Panc1 (cell line): Measurements from ENCODE around the gene PADI3. TPM values are rescaled to one million over a fixed set of nuclear protein-coding genes. Genes with fewer than 3 reads are reported as not detected.

ENCODE experiments used
- ATAC-seq: fragments of 200-7000 bp; cut with Tn5 transposase; 2 replicates; pipeline ENCODE4 v1.9.1; 2020; ENCODE audit warnings: mild to moderate bottlenecking, moderate library complexity
- BruUV-seq: library from RNA; stranded (reverse); fragments of 400-500 nt; replicated peaks from 2 replicates; lab custom pipeline; 2021; lab: Mats Ljungman, UMichigan
- CTCF ChIA-PET: fragments of 300-600 bp; sonication (Branson Sonifier 250); formaldehyde crosslinking; loops from one replicate; lab custom pipeline; 2022; ENCODE audit warnings: antibody characterized with exemption; lab: Charles Lee
- POLR2A ChIA-PET: fragments of 300-600 bp; sonication (Branson Sonifier 250); formaldehyde crosslinking; loops from one replicate; lab custom pipeline; 2022; ENCODE audit warnings: antibody characterized with exemption; lab: Charles Lee
- DNase-seq: peaks from one replicate; pipeline ENCODE4 v3.0.0-alpha.2; 2010; ENCODE audit warnings: low read depth, low spot score
- H3K27ac ChIP-seq: 2 replicates; pipeline ENCODE4 v1.5.1; 2011; ENCODE audit warnings: mild to moderate bottlenecking, low read length, inconsistent platforms
- H3K27me3 ChIP-seq: fragments of 200-500 bp; sonication (Bioruptor generic); 2 replicates; pipeline ENCODE4 v1.6.0; 2014; ENCODE audit warnings: low read length, inconsistent platforms; ENCODE audit not compliant: control insufficient read depth, insufficient read depth
- H3K36me3 ChIP-seq: fragments of 200-500 bp; sonication (Bioruptor generic); 2 replicates; pipeline ENCODE4 v1.5.1; 2014; ENCODE audit warnings: inconsistent platforms, mild to moderate bottlenecking, low read length, moderate library complexity; ENCODE audit not compliant: control insufficient read depth, insufficient read depth
- H3K4me1 ChIP-seq: 2 replicates; pipeline ENCODE4 v1.5.1; 2011; ENCODE audit warnings: inconsistent platforms, mild to moderate bottlenecking, low read length, moderate library complexity; ENCODE audit not compliant: control insufficient read depth, insufficient read depth
- H3K4me3 ChIP-seq, 2 experiments: 2 replicates each; pipeline ENCODE4 v1.5.1; 2011 to 2012; ENCODE audit warnings: low read depth in 2 of 2, low read length in 2 of 2, mild to moderate bottlenecking in 2 of 2, inconsistent platforms in 1 of 2, moderate library complexity in 1 of 2
- H3K9me3 ChIP-seq: fragments of 200-500 bp; sonication (Bioruptor generic); 2 replicates; pipeline ENCODE4 v1.5.1; 2014; ENCODE audit warnings: low read depth, mild to moderate bottlenecking, inconsistent platforms, low read length, moderate library complexity; ENCODE audit not compliant: control insufficient read depth, insufficient read depth
- POLR2AphosphoS5 ChIP-seq: IDR thresholded peaks from 2 replicates; pipeline ENCODE4 v1.6.1; 2012; ENCODE audit warnings: mild to moderate bottlenecking, low read depth, low read length, moderate library complexity
- SIN3A ChIP-seq: IDR thresholded peaks from 2 replicates; pipeline ENCODE4 v1.6.1; 2012; ENCODE audit warnings: low read depth, mild to moderate bottlenecking, low read length, moderate library complexity, borderline replicate concordance; ENCODE audit not compliant: insufficient read depth
- TCF7L2 ChIP-seq: IDR thresholded peaks from 2 replicates; pipeline ENCODE4 v1.6.1; 2011; ENCODE audit warnings: mild to moderate bottlenecking, low read depth, low read length, inconsistent platforms
- in situ Hi-C: cut with HindIII; loops from 2 replicates; pipeline ENCODE4 v1.10.0; 2016; ENCODE audit warnings: low sequenced_read_pairs, low pct_unique_long_range_greater_than_20kb
- intact Hi-C: fragments of 100-400 bp; cut with micrococcal nuclease; formaldehyde crosslinking; loops from one replicate; pipeline ENCODE4 v1.10.0; 2022; ENCODE audit not compliant: unreplicated experiment
- total RNA-seq: library from RNA; stranded (reverse); gene quantifications from one replicate; pipeline ENCODE4 v1.2.1, GENCODE V29; 2021; ENCODE audit not compliant: unreplicated experiment
- TF ChIP-seq, protein P1 (sequence below): fragments of 450-650 bp; IDR thresholded peaks from 2 replicates; pipeline ENCODE4 v1.5.1; 2017; ENCODE audit warnings: mild to moderate bottlenecking
- TF ChIP-seq, protein P2 (sequence below), 2 experiments: IDR thresholded peaks; 2 replicates each; pipeline ENCODE4 v1.6.1; 2011 to 2012; ENCODE audit warnings: low read depth in 2 of 2, control low read depth in 1 of 2, low read length in 1 of 2, mild to moderate bottlenecking in 1 of 2, moderate library complexity in 1 of 2; ENCODE audit not compliant: insufficient read depth in 1 of 2

Gene PADI3
- total RNA-seq, 1 experiment from 2014 or later, result 3.4 TPM

DNA sequence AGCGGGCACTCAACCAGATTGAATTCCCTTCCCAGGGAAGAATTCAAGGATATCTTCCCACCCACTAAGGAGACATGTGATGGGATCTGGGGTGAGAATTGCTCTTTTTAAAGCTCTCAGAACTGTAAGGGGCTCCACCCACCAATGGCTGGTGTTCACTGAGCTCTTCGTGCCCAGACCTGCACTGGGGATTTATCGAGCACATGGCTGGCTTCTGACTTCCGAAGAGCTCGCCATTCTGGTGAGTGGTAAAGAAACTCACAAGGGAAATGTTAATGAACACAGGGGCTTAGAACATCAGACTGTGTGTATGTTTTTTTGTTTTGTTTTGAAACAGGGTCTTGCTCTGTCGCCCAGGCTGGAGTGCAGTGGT, 9.8 kb downstream of the PADI3 start:
- no TSS peak for BruUV-seq
- in situ Hi-C loops (no loop called here), intact Hi-C loops (no loop called here)
- no peaks in the 10 kb centered on the region for H3K9me3 ChIP-seq
- no peaks in the 10 kb centered on the region for H3K27me3 ChIP-seq
- TF ChIP-seq, protein P1, sequence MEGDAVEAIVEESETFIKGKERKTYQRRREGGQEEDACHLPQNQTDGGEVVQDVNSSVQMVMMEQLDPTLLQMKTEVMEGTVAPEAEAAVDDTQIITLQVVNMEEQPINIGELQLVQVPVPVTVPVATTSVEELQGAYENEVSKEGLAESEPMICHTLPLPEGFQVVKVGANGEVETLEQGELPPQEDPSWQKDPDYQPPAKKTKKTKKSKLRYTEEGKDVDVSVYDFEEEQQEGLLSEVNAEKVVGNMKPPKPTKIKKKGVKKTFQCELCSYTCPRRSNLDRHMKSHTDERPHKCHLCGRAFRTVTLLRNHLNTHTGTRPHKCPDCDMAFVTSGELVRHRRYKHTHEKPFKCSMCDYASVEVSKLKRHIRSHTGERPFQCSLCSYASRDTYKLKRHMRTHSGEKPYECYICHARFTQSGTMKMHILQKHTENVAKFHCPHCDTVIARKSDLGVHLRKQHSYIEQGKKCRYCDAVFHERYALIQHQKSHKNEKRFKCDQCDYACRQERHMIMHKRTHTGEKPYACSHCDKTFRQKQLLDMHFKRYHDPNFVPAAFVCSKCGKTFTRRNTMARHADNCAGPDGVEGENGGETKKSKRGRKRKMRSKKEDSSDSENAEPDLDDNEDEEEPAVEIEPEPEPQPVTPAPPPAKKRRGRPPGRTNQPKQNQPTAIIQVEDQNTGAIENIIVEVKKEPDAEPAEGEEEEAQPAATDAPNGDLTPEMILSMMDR, result no peak
- TF ChIP-seq TCF7L2 (no peak), SIN3A (no peak), POLR2AphosphoS5 (no peak)
- TF ChIP-seq, protein P2, sequence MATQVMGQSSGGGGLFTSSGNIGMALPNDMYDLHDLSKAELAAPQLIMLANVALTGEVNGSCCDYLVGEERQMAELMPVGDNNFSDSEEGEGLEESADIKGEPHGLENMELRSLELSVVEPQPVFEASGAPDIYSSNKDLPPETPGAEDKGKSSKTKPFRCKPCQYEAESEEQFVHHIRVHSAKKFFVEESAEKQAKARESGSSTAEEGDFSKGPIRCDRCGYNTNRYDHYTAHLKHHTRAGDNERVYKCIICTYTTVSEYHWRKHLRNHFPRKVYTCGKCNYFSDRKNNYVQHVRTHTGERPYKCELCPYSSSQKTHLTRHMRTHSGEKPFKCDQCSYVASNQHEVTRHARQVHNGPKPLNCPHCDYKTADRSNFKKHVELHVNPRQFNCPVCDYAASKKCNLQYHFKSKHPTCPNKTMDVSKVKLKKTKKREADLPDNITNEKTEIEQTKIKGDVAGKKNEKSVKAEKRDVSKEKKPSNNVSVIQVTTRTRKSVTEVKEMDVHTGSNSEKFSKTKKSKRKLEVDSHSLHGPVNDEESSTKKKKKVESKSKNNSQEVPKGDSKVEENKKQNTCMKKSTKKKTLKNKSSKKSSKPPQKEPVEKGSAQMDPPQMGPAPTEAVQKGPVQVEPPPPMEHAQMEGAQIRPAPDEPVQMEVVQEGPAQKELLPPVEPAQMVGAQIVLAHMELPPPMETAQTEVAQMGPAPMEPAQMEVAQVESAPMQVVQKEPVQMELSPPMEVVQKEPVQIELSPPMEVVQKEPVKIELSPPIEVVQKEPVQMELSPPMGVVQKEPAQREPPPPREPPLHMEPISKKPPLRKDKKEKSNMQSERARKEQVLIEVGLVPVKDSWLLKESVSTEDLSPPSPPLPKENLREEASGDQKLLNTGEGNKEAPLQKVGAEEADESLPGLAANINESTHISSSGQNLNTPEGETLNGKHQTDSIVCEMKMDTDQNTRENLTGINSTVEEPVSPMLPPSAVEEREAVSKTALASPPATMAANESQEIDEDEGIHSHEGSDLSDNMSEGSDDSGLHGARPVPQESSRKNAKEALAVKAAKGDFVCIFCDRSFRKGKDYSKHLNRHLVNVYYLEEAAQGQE (IDR thresholded peaks at IDR 0.05; ENCODE audit: insufficient read depth in 1 of 2, low read depth in 2 of 2, low read length in 1 of 2), result no peak
- H3K4me1 ChIP-seq, result peaks cover 2% of the 10 kb centered on the region; the same call in 1 of the 2 replicates
- ChIA-PET CTCF (no interaction called here), POLR2A (no interaction called here)
- H3K27ac ChIP-seq, result no peak overlapping the region
- no peak overlapping the region for H3K4me3 ChIP-seq
- no peak for DNase-seq
- no peak for ATAC-seq
- H3K36me3 ChIP-seq, result no peaks in the 10 kb centered on the region

DNA sequence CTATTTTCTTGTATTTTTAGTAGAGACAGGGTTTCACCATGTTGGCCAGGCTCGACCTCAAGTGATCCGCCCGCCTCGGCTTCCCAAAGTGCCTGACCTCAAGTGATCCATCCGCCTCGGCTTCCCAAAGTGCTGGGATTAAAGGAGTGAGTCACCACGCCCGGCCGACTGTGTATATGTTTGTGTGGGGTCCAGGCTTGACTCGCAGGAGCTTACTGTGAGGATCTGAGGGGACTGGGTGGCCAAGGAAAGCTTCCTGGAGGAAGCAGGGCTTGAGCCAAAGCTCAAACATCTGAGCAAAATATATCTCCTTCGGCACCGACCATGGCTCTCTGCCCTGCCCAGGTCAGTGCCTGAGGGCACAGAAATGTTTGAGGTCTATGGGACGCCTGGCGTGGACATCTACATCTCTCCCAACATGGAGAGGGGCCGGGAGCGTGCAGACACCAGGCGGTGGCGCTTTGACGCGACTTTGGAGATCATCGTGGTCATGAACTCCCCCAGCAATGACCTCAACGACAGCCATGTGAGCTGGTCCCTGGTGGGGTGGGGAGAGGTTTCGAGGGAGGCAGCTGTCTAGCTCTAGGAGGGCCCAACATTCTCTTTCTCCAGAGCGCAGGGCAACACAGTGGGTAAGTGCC, 10.5 kb downstream of the PADI3 start:
- no peak for TF ChIP-seq SIN3A
- no peak for TF ChIP-seq TCF7L2
- no peak for TF ChIP-seq POLR2AphosphoS5
- TF ChIP-seq, protein P2 (IDR thresholded peaks at IDR 0.05; ENCODE audit: insufficient read depth in 1 of 2, low read depth in 2 of 2, low read length in 1 of 2), result no peak
- TF ChIP-seq, protein P1, result no peak
- peaks cover 2% of the 10 kb centered on the region; the same call in 1 of the 2 replicates for H3K4me1 ChIP-seq
- H3K4me3 ChIP-seq, result no peak overlapping the region
- in situ Hi-C loops, result no loop called here
- intact Hi-C loops, result no loop called here
- no peaks in the 10 kb centered on the region for H3K36me3 ChIP-seq
- no peak for ATAC-seq
- no peaks in the 10 kb centered on the region for H3K9me3 ChIP-seq
- ChIA-PET POLR2A (no interaction called here), CTCF (no interaction called here)
- BruUV-seq, result no TSS peak
- H3K27me3 ChIP-seq, result no peaks in the 10 kb centered on the region
- H3K27ac ChIP-seq, result no peak overlapping the region
- DNase-seq, result no peak
